SK-N-SH (cell line): ENCODE results near the gene SMOC1. TPM values are rescaled to one million over a fixed set of nuclear protein-coding genes. Genes with fewer than 3 reads are reported as not detected.

Experiments
- CTCF ChIA-PET: fragments of 300-600, 350-600 bp; formaldehyde crosslinking; extraction: SDS; loops from one replicate; lab custom pipeline; 2021; lab: Yijun Ruan, JAX
- POLR2A ChIA-PET: fragments of 350-600 bp; sonication (Branson Sonifier 250); formaldehyde crosslinking; extraction: SDS; loops from one replicate; lab custom pipeline; 2020; ENCODE audit warnings: antibody characterized with exemption, inconsistent platforms; lab: Yijun Ruan, JAX
- DNase-seq: peaks from one replicate; pipeline ENCODE4 v3.0.0; 2012
- H2AFZ ChIP-seq: fragments of 200-600 bp; sonication (generic); 2 replicates; pipeline ENCODE4 v1.8.1; 2016; ENCODE audit warnings: antibody characterized with exemption, mild to moderate bottlenecking, low read depth
- H3F3A ChIP-seq: fragments of 200-600 bp; sonication (generic); replicated peaks from 2 replicates; pipeline ENCODE3; 2016; ENCODE audit warnings: antibody characterized with exemption, mild to moderate bottlenecking; ENCODE audit not compliant: insufficient read depth
- H3K27ac ChIP-seq, 2 experiments: fragments of 200-500 bp in 1 of 2; fragments of 200-600 bp in 1 of 2; sonication (Bioruptor generic) in 1 of 2; sonication (generic), shearing (Covaris generic) in 1 of 2; 2 replicates each; pipeline versions ENCODE4 v1.5.1 to v1.6.1; 2014 to 2016; ENCODE audit warnings: low read depth in 2 of 2, inconsistent platforms in 1 of 2, low read length in 1 of 2, mild to moderate bottlenecking in 1 of 2, mixed read lengths in 1 of 2
- H3K27me3 ChIP-seq: fragments of 200-600 bp; sonication (generic), shearing (Covaris generic); 2 replicates; pipeline ENCODE4 v1.6.1; 2016; ENCODE audit warnings: mixed run types; ENCODE audit not compliant: insufficient read depth
- H3K36me3 ChIP-seq, 2 experiments: fragments of 200-500 bp in 1 of 2; fragments of 200-600 bp in 1 of 2; sonication (Bioruptor generic) in 1 of 2; sonication (generic) in 1 of 2; replicated peaks in 1 of 2; 2 replicates each; pipeline versions ENCODE3 to v1.5.1; 2014 to 2016; ENCODE audit warnings: low read length in 1 of 2, mild to moderate bottlenecking in 1 of 2; ENCODE audit not compliant: insufficient read depth in 2 of 2, control insufficient read depth in 1 of 2
- H3K4me1 ChIP-seq, 2 experiments: fragments of 200-500 bp in 1 of 2; fragments of 200-600 bp in 1 of 2; sonication (Bioruptor generic) in 1 of 2; sonication (generic), shearing (Covaris generic) in 1 of 2; 2 replicates each; pipeline versions ENCODE4 v1.5.1 to v1.6.1; 2014 to 2016; ENCODE audit warnings: low read depth in 1 of 2, low read length in 1 of 2, mixed run types in 1 of 2; ENCODE audit not compliant: insufficient read depth in 2 of 2, control insufficient read depth in 1 of 2
- H3K4me2 ChIP-seq: fragments of 200-600 bp; sonication (generic), shearing (Covaris generic); 2 replicates; pipeline ENCODE4 v1.6.1; 2017; ENCODE audit warnings: mixed run types
- H3K4me3 ChIP-seq, 2 experiments: fragments of 200-500 bp in 1 of 2; fragments of 200-600 bp in 1 of 2; sonication (Bioruptor generic) in 1 of 2; sonication (generic), shearing (Covaris generic) in 1 of 2; 2 replicates each; pipeline versions ENCODE4 v1.5.1 to v1.8.1; 2014 to 2016; ENCODE audit warnings: low read depth in 2 of 2, inconsistent platforms in 1 of 2, low read length in 1 of 2, mild to moderate bottlenecking in 1 of 2, mixed read lengths in 1 of 2, moderate library complexity in 1 of 2
- H3K79me2 ChIP-seq: fragments of 200-600 bp; sonication (generic); 2 replicates; pipeline ENCODE4 v1.8.1; 2017; ENCODE audit warnings: mild to moderate bottlenecking; ENCODE audit not compliant: insufficient read depth
- H3K9ac ChIP-seq: fragments of 200-600 bp; sonication (generic); 2 replicates; pipeline ENCODE4 v1.6.1; 2017; ENCODE audit warnings: mixed run types
- H3K9me2 ChIP-seq: fragments of 200-600 bp; sonication (generic); 2 replicates; pipeline ENCODE4 v1.6.1; 2017; ENCODE audit warnings: mixed run types
- H3K9me3 ChIP-seq: fragments of 200-600 bp; sonication (generic); 2 replicates; pipeline ENCODE4 v1.6.1; 2017; ENCODE audit warnings: mixed run types, mild to moderate bottlenecking, moderate library complexity
- H4K20me1 ChIP-seq: fragments of 200-600 bp; sonication (generic); 2 replicates; pipeline ENCODE4 v1.6.1; 2017; ENCODE audit warnings: mild to moderate bottlenecking, mixed run types; ENCODE audit not compliant: insufficient read depth
- FOSL2 ChIP-seq: IDR thresholded peaks from 2 replicates; pipeline ENCODE4 v1.4.0; 2012; ENCODE audit warnings: low read depth, mild to moderate bottlenecking, moderate library complexity, borderline replicate concordance
- FOXJ3 ChIP-seq: sonication (generic); formaldehyde crosslinking; IDR thresholded peaks from 2 replicates; pipeline ENCODE4 v1.5.1; 2020; ENCODE audit warnings: mild to moderate bottlenecking, missing genetic modification reagents
- FOXM1 ChIP-seq: IDR thresholded peaks from 2 replicates; pipeline ENCODE4 v1.4.0; 2012; ENCODE audit warnings: low read depth, mild to moderate bottlenecking
- GATA2 ChIP-seq: sonication (generic); formaldehyde crosslinking; IDR thresholded peaks from 2 replicates; pipeline ENCODE4 v1.5.0; 2020; ENCODE audit warnings: mild to moderate bottlenecking, missing genetic modification reagents
- JUND ChIP-seq: IDR thresholded peaks from 2 replicates; pipeline ENCODE4 v1.4.0; 2012
- MXI1 ChIP-seq: IDR thresholded peaks from 2 replicates; pipeline ENCODE4 v1.6.1; 2012; ENCODE audit warnings: mild to moderate bottlenecking, low read depth, low read length, improper control_type of control experiment
- NRF1 ChIP-seq: IDR thresholded peaks from 2 replicates; pipeline ENCODE4 v1.6.1; 2012; ENCODE audit warnings: low read depth, mild to moderate bottlenecking, low read length
- POLR2AphosphoS5 ChIP-seq: IDR thresholded peaks from 2 replicates; pipeline ENCODE4 v1.6.1; 2012; ENCODE audit warnings: low read depth, low read length
- RAD21 ChIP-seq: IDR thresholded peaks from 2 replicates; pipeline ENCODE4 v1.6.1; 2012; ENCODE audit warnings: mild to moderate bottlenecking, low read length
- RCOR1 ChIP-seq: fragments of 150-350 bp; IDR thresholded peaks from 2 replicates; pipeline ENCODE4 v1.6.1; 2017; ENCODE audit warnings: antibody characterized with exemption, low read length
- RFX5 ChIP-seq: IDR thresholded peaks from 2 replicates; pipeline ENCODE4 v1.6.1; 2012; ENCODE audit warnings: mild to moderate bottlenecking, improper control_type of control experiment, low read length
- SMC3 ChIP-seq: IDR thresholded peaks from 2 replicates; pipeline ENCODE4 v1.6.1; 2012; ENCODE audit warnings: low read depth, low read length, improper control_type of control experiment
- TCF12 ChIP-seq: IDR thresholded peaks from 2 replicates; pipeline ENCODE4 v1.4.0; 2012
- TEAD4 ChIP-seq: IDR thresholded peaks from 2 replicates; pipeline ENCODE4 v1.4.0; 2012; ENCODE audit warnings: mild to moderate bottlenecking, borderline replicate concordance; ENCODE audit not compliant: insufficient read depth
- YY1 ChIP-seq: IDR thresholded peaks from 2 replicates; pipeline ENCODE4 v1.4.0; 2012; ENCODE audit warnings: low read depth, mild to moderate bottlenecking
- WGBS: methylation state at CpG from one replicate; pipeline ENCODE4 v1.1.6; 2017; ENCODE audit warnings: low lambda C conversion rate; 5-methylcytosine and 5-hydroxymethylcytosine counted together
- polyA plus RNA-seq, 3 experiments: library from polyadenylated mRNA; depleted of rRNA; stranded (reverse); fragments of >200 nt; gene quantifications; 2 replicates each; pipeline ENCODE4 v1.2.3, GENCODE V29; 2012
- TF ChIP-seq, protein P1 (sequence below): IDR thresholded peaks from 2 replicates; pipeline ENCODE4 v1.6.1; 2012; ENCODE audit warnings: mild to moderate bottlenecking, low read depth, low read length, moderate library complexity
- TF ChIP-seq, protein P2 (sequence below): fragments of 150-350 bp; IDR thresholded peaks from 2 replicates; pipeline ENCODE4 v1.6.1; 2016; ENCODE audit warnings: mild to moderate bottlenecking, low read depth, low read length
- TF ChIP-seq, protein P3 (sequence below): IDR thresholded peaks from 2 replicates; pipeline ENCODE4 v1.4.0; 2012; ENCODE audit warnings: low read depth, borderline replicate concordance
- TF ChIP-seq, protein P4 (sequence below): fragments of 150-350 bp; IDR thresholded peaks from 2 replicates; pipeline ENCODE4 v1.6.1; 2017; ENCODE audit warnings: antibody characterized with exemption, low read length, low read depth, borderline replicate concordance
- TF ChIP-seq, protein P5 (sequence below): IDR thresholded peaks from 2 replicates; pipeline ENCODE4 v1.4.0; 2012; ENCODE audit warnings: low read depth

SMOC1 gene
- polyA plus RNA-seq, 1 of the 3 experiments (the other 2 are of a cell fraction): not detected

DNA sequence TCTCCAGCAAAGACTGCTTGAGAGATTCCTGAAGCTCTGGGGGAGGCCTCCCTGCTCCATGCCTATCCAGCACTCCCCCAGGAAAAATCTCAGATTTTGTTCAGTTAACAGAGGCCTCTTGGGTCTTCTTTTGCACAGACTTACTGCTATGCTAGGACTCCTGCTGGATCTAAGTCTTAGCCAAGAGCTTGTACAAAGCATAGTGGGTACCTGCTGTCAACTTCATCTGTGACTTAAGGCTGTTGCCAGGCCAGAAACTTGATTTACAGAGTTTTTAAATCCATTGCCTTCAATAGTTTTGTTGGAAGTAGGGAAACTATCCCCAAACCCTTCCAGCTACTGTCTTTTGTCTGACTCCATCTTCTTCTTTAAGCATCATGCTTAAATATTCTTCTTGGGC is 140.5 kb downstream of the SMOC1 start (continued):
- TF ChIP-seq, protein P1, sequence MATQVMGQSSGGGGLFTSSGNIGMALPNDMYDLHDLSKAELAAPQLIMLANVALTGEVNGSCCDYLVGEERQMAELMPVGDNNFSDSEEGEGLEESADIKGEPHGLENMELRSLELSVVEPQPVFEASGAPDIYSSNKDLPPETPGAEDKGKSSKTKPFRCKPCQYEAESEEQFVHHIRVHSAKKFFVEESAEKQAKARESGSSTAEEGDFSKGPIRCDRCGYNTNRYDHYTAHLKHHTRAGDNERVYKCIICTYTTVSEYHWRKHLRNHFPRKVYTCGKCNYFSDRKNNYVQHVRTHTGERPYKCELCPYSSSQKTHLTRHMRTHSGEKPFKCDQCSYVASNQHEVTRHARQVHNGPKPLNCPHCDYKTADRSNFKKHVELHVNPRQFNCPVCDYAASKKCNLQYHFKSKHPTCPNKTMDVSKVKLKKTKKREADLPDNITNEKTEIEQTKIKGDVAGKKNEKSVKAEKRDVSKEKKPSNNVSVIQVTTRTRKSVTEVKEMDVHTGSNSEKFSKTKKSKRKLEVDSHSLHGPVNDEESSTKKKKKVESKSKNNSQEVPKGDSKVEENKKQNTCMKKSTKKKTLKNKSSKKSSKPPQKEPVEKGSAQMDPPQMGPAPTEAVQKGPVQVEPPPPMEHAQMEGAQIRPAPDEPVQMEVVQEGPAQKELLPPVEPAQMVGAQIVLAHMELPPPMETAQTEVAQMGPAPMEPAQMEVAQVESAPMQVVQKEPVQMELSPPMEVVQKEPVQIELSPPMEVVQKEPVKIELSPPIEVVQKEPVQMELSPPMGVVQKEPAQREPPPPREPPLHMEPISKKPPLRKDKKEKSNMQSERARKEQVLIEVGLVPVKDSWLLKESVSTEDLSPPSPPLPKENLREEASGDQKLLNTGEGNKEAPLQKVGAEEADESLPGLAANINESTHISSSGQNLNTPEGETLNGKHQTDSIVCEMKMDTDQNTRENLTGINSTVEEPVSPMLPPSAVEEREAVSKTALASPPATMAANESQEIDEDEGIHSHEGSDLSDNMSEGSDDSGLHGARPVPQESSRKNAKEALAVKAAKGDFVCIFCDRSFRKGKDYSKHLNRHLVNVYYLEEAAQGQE: no peak
- TF ChIP-seq TEAD4: no peak
- TF ChIP-seq, protein P2, sequence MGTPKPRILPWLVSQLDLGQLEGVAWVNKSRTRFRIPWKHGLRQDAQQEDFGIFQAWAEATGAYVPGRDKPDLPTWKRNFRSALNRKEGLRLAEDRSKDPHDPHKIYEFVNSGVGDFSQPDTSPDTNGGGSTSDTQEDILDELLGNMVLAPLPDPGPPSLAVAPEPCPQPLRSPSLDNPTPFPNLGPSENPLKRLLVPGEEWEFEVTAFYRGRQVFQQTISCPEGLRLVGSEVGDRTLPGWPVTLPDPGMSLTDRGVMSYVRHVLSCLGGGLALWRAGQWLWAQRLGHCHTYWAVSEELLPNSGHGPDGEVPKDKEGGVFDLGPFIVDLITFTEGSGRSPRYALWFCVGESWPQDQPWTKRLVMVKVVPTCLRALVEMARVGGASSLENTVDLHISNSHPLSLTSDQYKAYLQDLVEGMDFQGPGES: no peak

DNA sequence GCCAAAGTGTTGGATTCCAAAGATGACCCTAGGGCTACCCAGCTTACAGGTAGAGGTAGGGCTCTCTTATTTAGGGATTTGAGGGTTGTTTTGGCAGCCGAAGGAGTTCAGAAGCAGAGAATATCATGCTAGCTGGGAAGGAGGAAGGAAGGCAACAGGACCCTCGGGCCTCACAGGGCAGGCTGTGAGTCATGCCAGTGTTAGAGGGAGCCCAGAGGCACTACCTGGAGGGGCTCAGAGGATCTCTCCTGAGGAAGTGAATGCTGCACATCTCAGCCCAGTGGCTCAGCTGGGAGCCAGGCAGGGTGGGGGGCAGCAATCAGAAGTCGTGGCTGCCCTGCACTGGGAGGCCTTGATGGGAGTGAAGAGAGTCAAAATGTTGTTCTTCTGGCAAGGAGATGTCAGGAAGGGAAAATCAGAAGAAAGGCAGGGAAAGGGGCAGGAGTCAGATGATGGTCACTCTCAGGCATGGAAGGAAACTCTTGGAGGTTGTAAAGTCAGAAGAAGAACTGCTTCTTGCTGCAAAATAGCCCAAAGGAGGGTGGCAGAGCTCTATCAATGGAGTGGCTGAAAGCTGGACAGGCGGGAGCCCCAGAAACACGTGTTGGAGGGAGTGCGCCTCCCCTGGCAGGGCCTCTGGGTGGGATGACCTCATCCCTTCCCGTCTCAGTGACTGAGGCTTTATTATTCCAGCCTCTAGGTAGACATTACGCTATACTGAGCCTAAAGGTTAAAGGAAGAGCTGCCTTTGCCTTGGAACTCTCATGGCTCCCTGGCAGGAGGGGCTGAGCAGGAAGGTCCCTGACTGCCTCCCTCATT is 141.3 kb downstream of the SMOC1 start:
- H3K9me2 ChIP-seq: no peaks in the 10 kb centered on the region
- 30% methylated on average over 8 of the region's 8 CpGs for WGBS
- CTCF ChIA-PET: interaction anchor here (0.7 to 3.2 kb wide), 8 partner anchors 8 to 436 kb away, joined by 3 to 20 read pairs (median 10); partner anchors contain the start of gene SMOC1

More for the DNA sequence above, 141.3 kb downstream of the SMOC1 start:
- no peak for DNase-seq
- Histone ChIP-seq H3K27me3 (no peaks in the 10 kb centered on the region; the same call in 1 of the 2 replicates), H3K27ac (no peak overlapping the region), H3F3A (no peaks in the 10 kb centered on the region), H3K9me3 (no peaks in the 10 kb centered on the region), H3K36me3 (no peaks in the 10 kb centered on the region), H3K4me2 (no peak overlapping the region), H2AFZ (no peak overlapping the region), H3K4me1 (no peaks in the 10 kb centered on the region), H3K79me2 (no peaks in the 10 kb centered on the region), H3K9ac (no peak overlapping the region), H4K20me1 (no peaks in the 10 kb centered on the region), H3K4me3 (no peak overlapping the region)
- TF ChIP-seq TCF12 (no peak), RFX5 (no peak), FOSL2 (no peak), FOXM1 (no peak), MXI1 (no peak), YY1 (no peak), RCOR1 (no peak), FOXJ3 (CRISPR knock-in tag) (no peak), TEAD4 (no peak), RAD21 (no peak), GATA2 (CRISPR knock-in tag) (no peak), NRF1 (no peak), SMC3 (no peak), POLR2AphosphoS5 (no peak), JUND (no peak)
- TF ChIP-seq, protein P3, sequence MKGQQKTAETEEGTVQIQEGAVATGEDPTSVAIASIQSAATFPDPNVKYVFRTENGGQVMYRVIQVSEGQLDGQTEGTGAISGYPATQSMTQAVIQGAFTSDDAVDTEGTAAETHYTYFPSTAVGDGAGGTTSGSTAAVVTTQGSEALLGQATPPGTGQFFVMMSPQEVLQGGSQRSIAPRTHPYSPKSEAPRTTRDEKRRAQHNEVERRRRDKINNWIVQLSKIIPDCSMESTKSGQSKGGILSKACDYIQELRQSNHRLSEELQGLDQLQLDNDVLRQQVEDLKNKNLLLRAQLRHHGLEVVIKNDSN: no peak
- TF ChIP-seq, protein P4, sequence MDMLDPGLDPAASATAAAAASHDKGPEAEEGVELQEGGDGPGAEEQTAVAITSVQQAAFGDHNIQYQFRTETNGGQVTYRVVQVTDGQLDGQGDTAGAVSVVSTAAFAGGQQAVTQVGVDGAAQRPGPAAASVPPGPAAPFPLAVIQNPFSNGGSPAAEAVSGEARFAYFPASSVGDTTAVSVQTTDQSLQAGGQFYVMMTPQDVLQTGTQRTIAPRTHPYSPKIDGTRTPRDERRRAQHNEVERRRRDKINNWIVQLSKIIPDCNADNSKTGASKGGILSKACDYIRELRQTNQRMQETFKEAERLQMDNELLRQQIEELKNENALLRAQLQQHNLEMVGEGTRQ: no peak
- TF ChIP-seq, protein P1: no peak
- TF ChIP-seq, protein P5, sequence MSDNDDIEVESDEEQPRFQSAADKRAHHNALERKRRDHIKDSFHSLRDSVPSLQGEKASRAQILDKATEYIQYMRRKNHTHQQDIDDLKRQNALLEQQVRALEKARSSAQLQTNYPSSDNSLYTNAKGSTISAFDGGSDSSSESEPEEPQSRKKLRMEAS: no peak
- POLR2A ChIA-PET: no interaction called here
